WTC11 (cell line): Measurements from ENCODE around the gene LRRC8D. TPM values are rescaled to one million over a fixed set of nuclear protein-coding genes. Genes with fewer than 3 reads are reported as not detected.
A peak's percentile ranks its signal among the peaks of the same experiment; 100 is the strongest.

ENCODE experiments used
- ATAC-seq: fragments of 200-7000 bp; cut with Tn5 transposase; 2 replicates; pipeline ENCODE4 v1.10.0; 2021; ENCODE audit warnings: mild to moderate bottlenecking, moderate library complexity
- CTCF ChIA-PET: fragments of 300-600 bp; sonication (Branson Sonifier 250); formaldehyde crosslinking; loops from one replicate; lab custom pipeline; 2021; ENCODE audit warnings: antibody characterized with exemption; lab: Charles Lee
- POLR2A ChIA-PET: fragments of 350-600 bp; sonication (Branson Sonifier 250); formaldehyde crosslinking; loops from one replicate; lab custom pipeline; 2021; ENCODE audit warnings: antibody characterized with exemption; lab: Charles Lee
- DNase-seq: peaks from one replicate; pipeline ENCODE4 v3.0.0; 2021; ENCODE audit warnings: low spot score
- H3K27ac Mint-ChIP-seq: 2 replicates; pipeline ENCODE4 v1.8.0; 2021; ENCODE audit warnings: mixed read lengths
- H3K27me3 Mint-ChIP-seq: 2 replicates; pipeline ENCODE4 v1.8.0; 2021; ENCODE audit warnings: low read depth, mild to moderate bottlenecking, moderate library complexity, mixed read lengths
- H3K36me3 Mint-ChIP-seq: 2 replicates; pipeline ENCODE4 v1.8.0; 2021; ENCODE audit warnings: mixed read lengths
- H3K4me1 Mint-ChIP-seq: 2 replicates; pipeline ENCODE4 v1.8.0; 2022; ENCODE audit warnings: mixed read lengths
- H3K4me3 Mint-ChIP-seq: 2 replicates; pipeline ENCODE4 v1.8.0; 2021; ENCODE audit warnings: mild to moderate bottlenecking, moderate library complexity, mixed read lengths
- H3K9me3 Mint-ChIP-seq: 2 replicates; pipeline ENCODE4 v1.8.0; 2021; ENCODE audit warnings: mixed read lengths
- CREM ChIP-seq: sonication (generic); formaldehyde crosslinking; IDR thresholded peaks from 2 replicates; pipeline ENCODE4 v1.8.1; 2022; ENCODE audit warnings: mild to moderate bottlenecking, missing genetic modification reagents, moderate library complexity
- ERG ChIP-seq: fragments of 250-450 bp; sonication (Bioruptor Pico); IDR thresholded peaks from 2 replicates; pipeline ENCODE4 v1.8.0; 2021; ENCODE audit warnings: mild to moderate bottlenecking
- ETV6 ChIP-seq: sonication (generic); formaldehyde crosslinking; IDR thresholded peaks from 2 replicates; pipeline ENCODE4 v1.8.1; 2022; ENCODE audit warnings: mild to moderate bottlenecking, missing genetic modification reagents
- KAT7 ChIP-seq: sonication (generic); formaldehyde crosslinking; IDR thresholded peaks from 2 replicates; pipeline ENCODE4 v1.8.1; 2023; ENCODE audit warnings: missing genetic modification reagents, mild to moderate bottlenecking, borderline replicate concordance
- NR2C2 ChIP-seq: sonication (generic); formaldehyde crosslinking; IDR thresholded peaks from 2 replicates; pipeline ENCODE4 v1.8.0; 2022; ENCODE audit warnings: mild to moderate bottlenecking, missing genetic modification reagents
- SP1 ChIP-seq: sonication (generic); formaldehyde crosslinking; conservative IDR thresholded peaks from 2 replicates; pipeline ENCODE4 v1.8.1; 2022; ENCODE audit warnings: missing genetic modification reagents
- TEAD1 ChIP-seq: sonication (generic); formaldehyde crosslinking; IDR thresholded peaks from 2 replicates; pipeline ENCODE4 v1.8.0; 2022; ENCODE audit warnings: mild to moderate bottlenecking, missing genetic modification reagents
- TP53 ChIP-seq: sonication (generic); formaldehyde crosslinking; IDR thresholded peaks from 2 replicates; pipeline ENCODE4 v1.8.1; 2023; ENCODE audit warnings: mild to moderate bottlenecking, missing genetic modification reagents
- ZBTB21 ChIP-seq: sonication (generic); formaldehyde crosslinking; IDR thresholded peaks from 2 replicates; pipeline ENCODE4 v1.8.1; 2023; ENCODE audit warnings: mild to moderate bottlenecking, missing genetic modification reagents, borderline replicate concordance
- ZMAT4 ChIP-seq: fragments of 250-450 bp; sonication (Bioruptor Pico); IDR thresholded peaks from 2 replicates; pipeline ENCODE4 v1.9.0; 2021; ENCODE audit warnings: mild to moderate bottlenecking
- ZNF138 ChIP-seq: sonication (generic); formaldehyde crosslinking; conservative IDR thresholded peaks from 2 replicates; pipeline ENCODE4 v1.8.1; 2022; ENCODE audit warnings: mild to moderate bottlenecking, moderate library complexity, missing genetic modification reagents
- ZNF281 ChIP-seq: sonication (generic); formaldehyde crosslinking; IDR thresholded peaks from 2 replicates; pipeline ENCODE4 v1.8.0; 2023; ENCODE audit warnings: mild to moderate bottlenecking, missing genetic modification reagents
- total RNA-seq: library from RNA; stranded (reverse); gene quantifications from 3 replicates; pipeline ENCODE4 v1.2.3, GENCODE V29; 2021
- TF ChIP-seq, protein P1 (sequence below): sonication (generic); formaldehyde crosslinking; IDR thresholded peaks from 2 replicates; pipeline ENCODE4 v1.8.1; 2023; ENCODE audit warnings: mild to moderate bottlenecking, missing genetic modification reagents
- TF ChIP-seq, protein P2 (sequence below): sonication (generic); formaldehyde crosslinking; IDR thresholded peaks from 2 replicates; pipeline ENCODE4 v1.8.1; 2023; ENCODE audit warnings: mild to moderate bottlenecking, missing genetic modification reagents, moderate library complexity
- TF ChIP-seq, protein P3 (sequence below): fragments of 250-450 bp; sonication (Bioruptor Pico); IDR thresholded peaks from 2 replicates; pipeline ENCODE4 v1.9.0; 2021; ENCODE audit warnings: mild to moderate bottlenecking
- TF ChIP-seq, protein P4 (sequence below): fragments of 250-450 bp; sonication (Bioruptor Pico); IDR thresholded peaks from 2 replicates; pipeline ENCODE4 v2.1.2; 2022; ENCODE audit warnings: mild to moderate bottlenecking, moderate library complexity

The LRRC8D gene
- total RNA-seq, 1 experiment from 2014 or later: 42.6 TPM

DNA sequence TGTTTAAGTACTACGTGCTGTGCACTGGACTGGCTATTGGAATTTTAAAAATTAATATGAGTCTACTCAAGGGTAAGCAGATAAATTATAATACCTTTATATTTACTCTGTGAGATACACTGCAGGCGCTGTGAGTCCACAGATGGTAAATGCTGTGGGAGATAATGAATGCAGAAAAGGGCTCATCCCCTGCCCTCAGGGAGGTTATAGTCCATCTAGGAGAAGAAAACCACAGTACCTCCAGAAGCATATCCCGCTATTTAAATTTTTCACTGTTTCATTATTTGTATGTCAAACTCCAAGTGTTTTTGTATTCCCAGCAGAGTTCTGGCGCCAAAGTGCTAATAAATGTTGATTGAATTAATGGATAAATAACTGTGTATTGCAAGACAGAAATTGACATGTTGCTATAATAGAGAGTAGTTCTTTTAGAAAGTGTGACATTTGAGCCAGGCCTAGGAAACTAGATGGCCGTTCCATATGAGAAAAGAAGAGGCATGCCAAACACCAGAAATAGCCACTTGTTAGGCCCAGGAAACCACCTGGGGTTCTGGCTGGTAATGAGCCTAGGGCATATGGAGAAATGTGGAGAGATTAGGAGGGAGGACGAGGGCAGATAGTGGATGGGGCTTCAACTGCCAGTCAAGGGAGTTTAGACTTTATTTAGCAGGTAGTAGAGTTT is 61.7 kb downstream of the LRRC8D start:
- ATAC-seq (no peak), DNase-seq (no peak)
- CTCF ChIA-PET: no interaction called here
- H3K9me3 Mint-ChIP-seq: peaks cover 15% of the 10 kb centered on the region
- no peak overlapping the region for H3K4me3 Mint-ChIP-seq
- POLR2A ChIA-PET: no interaction called here
- peak overlapping the region; percentile 62 for H3K27ac Mint-ChIP-seq
- no peaks in the 10 kb centered on the region for H3K27me3 Mint-ChIP-seq
- peaks cover 24% of the 10 kb centered on the region for H3K36me3 Mint-ChIP-seq
- H3K4me1 Mint-ChIP-seq: peaks cover 22% of the 10 kb centered on the region
- TF ChIP-seq TEAD1 (no peak), ZNF281 (CRISPR knock-in tag) (no peak), NR2C2 (CRISPR knock-in tag) (no peak), SP1 (no peak), TP53 (CRISPR knock-in tag) (no peak), KAT7 (no peak), ETV6 (CRISPR knock-in tag) (no peak), CREM (CRISPR knock-in tag) (no peak), ERG (no peak), ZNF138 (no peak), ZMAT4 (no peak), ZBTB21 (CRISPR knock-in tag) (no peak)
- TF ChIP-seq, protein P1, sequence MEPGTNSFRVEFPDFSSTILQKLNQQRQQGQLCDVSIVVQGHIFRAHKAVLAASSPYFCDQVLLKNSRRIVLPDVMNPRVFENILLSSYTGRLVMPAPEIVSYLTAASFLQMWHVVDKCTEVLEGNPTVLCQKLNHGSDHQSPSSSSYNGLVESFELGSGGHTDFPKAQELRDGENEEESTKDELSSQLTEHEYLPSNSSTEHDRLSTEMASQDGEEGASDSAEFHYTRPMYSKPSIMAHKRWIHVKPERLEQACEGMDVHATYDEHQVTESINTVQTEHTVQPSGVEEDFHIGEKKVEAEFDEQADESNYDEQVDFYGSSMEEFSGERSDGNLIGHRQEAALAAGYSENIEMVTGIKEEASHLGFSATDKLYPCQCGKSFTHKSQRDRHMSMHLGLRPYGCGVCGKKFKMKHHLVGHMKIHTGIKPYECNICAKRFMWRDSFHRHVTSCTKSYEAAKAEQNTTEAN (CRISPR knock-in tag): no peak
- TF ChIP-seq, protein P2, sequence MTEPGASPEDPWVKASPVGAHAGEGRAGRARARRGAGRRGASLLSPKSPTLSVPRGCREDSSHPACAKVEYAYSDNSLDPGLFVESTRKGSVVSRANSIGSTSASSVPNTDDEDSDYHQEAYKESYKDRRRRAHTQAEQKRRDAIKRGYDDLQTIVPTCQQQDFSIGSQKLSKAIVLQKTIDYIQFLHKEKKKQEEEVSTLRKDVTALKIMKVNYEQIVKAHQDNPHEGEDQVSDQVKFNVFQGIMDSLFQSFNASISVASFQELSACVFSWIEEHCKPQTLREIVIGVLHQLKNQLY: no peak
- TF ChIP-seq, protein P3, sequence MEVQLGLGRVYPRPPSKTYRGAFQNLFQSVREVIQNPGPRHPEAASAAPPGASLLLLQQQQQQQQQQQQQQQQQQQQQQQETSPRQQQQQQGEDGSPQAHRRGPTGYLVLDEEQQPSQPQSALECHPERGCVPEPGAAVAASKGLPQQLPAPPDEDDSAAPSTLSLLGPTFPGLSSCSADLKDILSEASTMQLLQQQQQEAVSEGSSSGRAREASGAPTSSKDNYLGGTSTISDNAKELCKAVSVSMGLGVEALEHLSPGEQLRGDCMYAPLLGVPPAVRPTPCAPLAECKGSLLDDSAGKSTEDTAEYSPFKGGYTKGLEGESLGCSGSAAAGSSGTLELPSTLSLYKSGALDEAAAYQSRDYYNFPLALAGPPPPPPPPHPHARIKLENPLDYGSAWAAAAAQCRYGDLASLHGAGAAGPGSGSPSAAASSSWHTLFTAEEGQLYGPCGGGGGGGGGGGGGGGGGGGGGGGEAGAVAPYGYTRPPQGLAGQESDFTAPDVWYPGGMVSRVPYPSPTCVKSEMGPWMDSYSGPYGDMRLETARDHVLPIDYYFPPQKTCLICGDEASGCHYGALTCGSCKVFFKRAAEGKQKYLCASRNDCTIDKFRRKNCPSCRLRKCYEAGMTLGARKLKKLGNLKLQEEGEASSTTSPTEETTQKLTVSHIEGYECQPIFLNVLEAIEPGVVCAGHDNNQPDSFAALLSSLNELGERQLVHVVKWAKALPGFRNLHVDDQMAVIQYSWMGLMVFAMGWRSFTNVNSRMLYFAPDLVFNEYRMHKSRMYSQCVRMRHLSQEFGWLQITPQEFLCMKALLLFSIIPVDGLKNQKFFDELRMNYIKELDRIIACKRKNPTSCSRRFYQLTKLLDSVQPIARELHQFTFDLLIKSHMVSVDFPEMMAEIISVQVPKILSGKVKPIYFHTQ: no peak
- TF ChIP-seq, protein P4, sequence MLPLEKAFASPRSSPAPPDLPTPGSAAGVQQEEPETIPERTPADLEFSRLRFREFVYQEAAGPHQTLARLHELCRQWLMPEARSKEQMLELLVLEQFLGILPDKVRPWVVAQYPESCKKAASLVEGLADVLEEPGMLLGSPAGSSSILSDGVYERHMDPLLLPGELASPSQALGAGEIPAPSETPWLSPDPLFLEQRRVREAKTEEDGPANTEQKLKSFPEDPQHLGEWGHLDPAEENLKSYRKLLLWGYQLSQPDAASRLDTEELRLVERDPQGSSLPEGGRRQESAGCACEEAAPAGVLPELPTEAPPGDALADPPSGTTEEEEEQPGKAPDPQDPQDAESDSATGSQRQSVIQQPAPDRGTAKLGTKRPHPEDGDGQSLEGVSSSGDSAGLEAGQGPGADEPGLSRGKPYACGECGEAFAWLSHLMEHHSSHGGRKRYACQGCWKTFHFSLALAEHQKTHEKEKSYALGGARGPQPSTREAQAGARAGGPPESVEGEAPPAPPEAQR: no peak
